AG10803 (cell line): Measurements from ENCODE around the gene ABCA7.
A peak's percentile ranks its signal among the peaks of the same experiment; 100 is the strongest.

Source experiments
- DNase-seq: peaks from one replicate; pipeline ENCODE4 v3.0.0; 2010; ENCODE audit warnings: low read depth
- H3K4me3 ChIP-seq: 2 replicates; pipeline ENCODE4 v1.5.1; 2011; ENCODE audit warnings: mild to moderate bottlenecking, low read length, control low read depth
- TF ChIP-seq, protein P1 (sequence below): conservative IDR thresholded peaks from 2 replicates; pipeline ENCODE4 v1.5.1; 2011; ENCODE audit warnings: mild to moderate bottlenecking, low read length, control low read depth, inconsistent platforms

The ABCA7 gene, protein sequence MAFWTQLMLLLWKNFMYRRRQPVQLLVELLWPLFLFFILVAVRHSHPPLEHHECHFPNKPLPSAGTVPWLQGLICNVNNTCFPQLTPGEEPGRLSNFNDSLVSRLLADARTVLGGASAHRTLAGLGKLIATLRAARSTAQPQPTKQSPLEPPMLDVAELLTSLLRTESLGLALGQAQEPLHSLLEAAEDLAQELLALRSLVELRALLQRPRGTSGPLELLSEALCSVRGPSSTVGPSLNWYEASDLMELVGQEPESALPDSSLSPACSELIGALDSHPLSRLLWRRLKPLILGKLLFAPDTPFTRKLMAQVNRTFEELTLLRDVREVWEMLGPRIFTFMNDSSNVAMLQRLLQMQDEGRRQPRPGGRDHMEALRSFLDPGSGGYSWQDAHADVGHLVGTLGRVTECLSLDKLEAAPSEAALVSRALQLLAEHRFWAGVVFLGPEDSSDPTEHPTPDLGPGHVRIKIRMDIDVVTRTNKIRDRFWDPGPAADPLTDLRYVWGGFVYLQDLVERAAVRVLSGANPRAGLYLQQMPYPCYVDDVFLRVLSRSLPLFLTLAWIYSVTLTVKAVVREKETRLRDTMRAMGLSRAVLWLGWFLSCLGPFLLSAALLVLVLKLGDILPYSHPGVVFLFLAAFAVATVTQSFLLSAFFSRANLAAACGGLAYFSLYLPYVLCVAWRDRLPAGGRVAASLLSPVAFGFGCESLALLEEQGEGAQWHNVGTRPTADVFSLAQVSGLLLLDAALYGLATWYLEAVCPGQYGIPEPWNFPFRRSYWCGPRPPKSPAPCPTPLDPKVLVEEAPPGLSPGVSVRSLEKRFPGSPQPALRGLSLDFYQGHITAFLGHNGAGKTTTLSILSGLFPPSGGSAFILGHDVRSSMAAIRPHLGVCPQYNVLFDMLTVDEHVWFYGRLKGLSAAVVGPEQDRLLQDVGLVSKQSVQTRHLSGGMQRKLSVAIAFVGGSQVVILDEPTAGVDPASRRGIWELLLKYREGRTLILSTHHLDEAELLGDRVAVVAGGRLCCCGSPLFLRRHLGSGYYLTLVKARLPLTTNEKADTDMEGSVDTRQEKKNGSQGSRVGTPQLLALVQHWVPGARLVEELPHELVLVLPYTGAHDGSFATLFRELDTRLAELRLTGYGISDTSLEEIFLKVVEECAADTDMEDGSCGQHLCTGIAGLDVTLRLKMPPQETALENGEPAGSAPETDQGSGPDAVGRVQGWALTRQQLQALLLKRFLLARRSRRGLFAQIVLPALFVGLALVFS (N-terminal part only)

DNA sequence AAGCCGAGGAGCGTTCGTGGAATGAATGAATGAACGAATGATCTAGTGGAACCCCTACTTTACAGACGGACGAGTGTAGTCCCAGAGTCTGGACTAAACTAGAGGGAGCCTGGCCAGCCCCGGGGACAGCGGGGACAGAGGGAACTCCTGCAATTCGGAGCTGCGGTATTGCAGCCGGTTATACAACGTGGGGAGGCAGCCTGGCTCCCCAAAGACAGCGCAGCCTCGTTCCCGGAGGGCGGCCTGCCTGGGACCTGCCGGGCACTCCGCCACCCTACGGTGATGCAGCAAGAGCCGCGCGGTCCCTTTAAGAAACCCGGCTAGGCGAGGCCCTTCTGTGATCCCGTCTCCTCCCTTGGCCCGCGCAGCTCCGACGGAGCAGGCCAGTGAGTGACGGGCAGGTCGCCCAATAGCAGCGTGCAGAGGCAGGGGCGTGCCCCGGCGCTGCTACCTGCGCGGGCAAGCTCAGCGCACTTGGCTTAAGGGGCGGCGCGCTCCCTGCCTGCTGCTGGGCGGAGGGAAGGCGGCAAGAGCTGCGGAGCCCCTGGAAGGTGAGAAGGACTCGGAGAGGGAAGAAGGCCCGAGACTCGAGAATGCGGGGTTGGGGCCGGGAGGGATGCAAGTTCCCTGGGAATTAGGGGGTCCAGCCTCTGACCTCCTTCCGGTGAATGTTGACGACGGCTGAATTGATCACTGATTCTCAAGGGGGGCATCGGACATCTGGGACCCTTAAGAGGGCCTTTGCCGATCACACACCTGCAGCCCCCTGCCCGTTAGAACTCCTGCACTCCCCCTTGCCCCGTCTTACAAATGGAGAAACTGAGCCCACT, at the start of gene ABCA7:
TSS of gene ABCA7 (plus strand) at position 462 of the 830 bp plus-strand sequence. CDS start 1,255 bp downstream, outside the sequence.
- H3K4me3 ChIP-seq, result peak within 1 kb of the TSS; percentile 59
- peak; percentile 97 for DNase-seq
- TF ChIP-seq, protein P1, sequence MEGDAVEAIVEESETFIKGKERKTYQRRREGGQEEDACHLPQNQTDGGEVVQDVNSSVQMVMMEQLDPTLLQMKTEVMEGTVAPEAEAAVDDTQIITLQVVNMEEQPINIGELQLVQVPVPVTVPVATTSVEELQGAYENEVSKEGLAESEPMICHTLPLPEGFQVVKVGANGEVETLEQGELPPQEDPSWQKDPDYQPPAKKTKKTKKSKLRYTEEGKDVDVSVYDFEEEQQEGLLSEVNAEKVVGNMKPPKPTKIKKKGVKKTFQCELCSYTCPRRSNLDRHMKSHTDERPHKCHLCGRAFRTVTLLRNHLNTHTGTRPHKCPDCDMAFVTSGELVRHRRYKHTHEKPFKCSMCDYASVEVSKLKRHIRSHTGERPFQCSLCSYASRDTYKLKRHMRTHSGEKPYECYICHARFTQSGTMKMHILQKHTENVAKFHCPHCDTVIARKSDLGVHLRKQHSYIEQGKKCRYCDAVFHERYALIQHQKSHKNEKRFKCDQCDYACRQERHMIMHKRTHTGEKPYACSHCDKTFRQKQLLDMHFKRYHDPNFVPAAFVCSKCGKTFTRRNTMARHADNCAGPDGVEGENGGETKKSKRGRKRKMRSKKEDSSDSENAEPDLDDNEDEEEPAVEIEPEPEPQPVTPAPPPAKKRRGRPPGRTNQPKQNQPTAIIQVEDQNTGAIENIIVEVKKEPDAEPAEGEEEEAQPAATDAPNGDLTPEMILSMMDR, result no peak

DNA sequence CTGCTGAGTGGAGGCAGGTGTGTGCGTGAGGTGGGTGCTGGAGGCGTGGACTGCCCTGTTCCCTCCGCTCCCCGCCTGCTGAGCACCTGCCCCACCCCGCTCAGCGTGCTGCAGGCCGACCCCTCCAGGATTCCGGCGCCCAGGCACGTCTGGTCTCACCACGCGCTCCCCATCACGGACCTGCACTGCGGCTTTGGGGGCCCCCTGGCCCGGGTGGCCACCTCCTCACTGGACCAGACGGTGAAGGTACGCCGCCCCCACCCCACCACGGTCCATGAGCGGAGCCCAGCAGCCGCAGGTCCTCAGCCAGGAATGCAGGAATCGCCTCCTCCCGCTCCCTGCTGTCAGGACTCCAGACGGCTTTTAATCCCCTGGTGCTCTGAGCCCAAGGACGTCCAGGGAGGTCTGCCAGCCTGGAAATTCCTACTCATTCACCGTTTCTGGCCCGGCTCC, 49.8 kb upstream of the ABCA7 start:
- TF ChIP-seq, protein P1, result no peak
- H3K4me3 ChIP-seq, result no peak overlapping the region
- no peak for DNase-seq

DNA sequence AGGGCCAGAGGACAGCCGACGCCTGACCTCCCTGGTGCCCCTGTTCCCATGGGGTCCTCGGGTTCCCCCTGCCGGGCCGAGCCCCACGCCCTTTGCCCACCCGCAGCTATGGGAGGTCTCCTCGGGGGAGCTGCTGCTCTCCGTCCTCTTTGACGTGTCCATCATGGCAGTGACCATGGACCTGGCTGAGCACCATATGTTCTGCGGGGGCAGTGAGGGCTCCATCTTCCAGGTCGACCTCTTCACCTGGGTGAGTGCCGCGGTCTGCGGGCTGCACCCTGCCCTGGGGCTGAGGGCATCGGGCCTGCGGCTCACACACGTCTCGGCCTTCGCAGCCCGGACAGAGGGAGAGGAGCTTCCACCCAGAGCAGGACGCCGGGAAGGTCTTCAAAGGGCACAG, 49.2 kb upstream of the ABCA7 start:
- H3K4me3 ChIP-seq, result no peak overlapping the region
- no peak for DNase-seq
- TF ChIP-seq, protein P1, result no peak

DNA sequence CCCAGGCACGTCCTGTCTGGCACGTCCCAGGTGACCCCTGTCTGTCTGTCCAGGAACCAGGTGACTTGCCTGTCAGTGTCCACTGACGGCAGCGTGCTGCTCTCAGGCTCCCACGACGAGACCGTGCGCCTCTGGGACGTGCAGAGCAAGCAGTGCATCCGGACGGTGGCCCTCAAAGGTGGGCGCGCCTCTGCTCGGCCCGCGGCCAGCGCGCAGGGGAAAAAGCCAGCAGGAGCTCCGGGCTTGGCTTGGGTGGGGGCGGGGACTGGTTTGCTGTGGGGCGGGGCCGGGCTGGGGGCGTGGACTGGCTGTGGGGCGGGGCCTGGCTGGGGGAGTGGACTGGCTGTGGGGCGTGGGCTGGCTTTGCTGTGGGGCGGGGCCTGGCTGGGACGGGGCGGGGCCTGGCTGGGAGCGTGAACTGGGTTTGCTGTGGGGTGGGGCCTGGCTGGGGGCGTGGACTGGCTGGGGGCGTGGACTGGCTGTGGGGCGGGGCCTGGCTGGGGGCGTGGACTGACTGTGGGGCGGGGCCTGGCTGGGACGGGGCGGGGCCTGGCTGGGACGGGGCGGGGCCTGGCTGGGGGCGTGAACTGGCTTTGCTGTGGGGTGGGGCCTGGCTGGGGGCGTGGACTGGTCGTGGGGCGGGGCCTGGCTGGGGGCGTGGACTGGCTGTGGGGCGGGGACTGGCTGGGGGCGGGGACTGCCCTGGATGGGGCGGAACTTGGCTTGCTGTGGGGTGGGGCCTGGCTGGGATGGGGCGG, 48.6 kb upstream of the ABCA7 start:
- no peak overlapping the region for H3K4me3 ChIP-seq
- peak; percentile 52 for DNase-seq
- TF ChIP-seq, protein P1, result no peak

DNA sequence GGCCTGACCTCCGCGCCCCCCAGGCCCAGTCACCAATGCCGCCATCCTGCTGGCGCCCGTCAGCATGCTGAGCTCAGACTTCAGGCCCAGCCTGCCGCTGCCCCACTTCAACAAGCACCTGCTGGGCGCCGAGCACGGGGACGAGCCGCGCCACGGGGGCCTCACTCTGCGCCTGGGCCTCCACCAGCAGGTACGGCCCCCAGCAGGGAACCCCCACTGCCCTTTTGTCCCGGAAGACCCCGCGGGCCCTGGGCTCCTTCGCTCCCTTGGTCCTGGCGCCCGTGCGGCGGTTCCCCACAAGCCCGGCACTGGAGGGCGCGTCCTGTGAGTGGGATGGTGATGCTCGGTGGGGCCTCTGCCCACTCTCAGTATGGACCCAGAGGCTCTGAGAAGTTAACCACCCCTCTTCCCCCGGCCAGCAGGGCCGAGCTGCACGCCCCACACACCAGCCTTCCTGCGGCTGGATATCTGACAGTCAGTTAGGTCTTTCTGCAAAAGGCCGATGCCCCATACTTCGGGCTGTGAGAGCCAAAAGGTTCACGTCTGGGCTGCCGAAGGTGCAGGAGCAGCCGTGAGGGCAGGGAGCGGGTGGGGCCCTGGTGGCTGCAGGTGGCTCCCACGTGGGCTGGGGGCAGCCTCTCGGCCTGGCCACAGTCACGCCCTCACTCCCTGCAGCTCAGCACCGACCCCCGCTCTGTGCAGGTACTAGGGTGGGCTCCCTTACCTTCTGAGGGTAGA, 47.8 kb upstream of the ABCA7 start:
- H3K4me3 ChIP-seq, result no peak overlapping the region
- no peak for DNase-seq
- TF ChIP-seq, protein P1, result no peak
